M059J (cell line): Measurements from ENCODE around the gene CHD9. TPM values are rescaled to one million over a fixed set of nuclear protein-coding genes. Genes with fewer than 3 reads are reported as not detected.
"Not testable (repeated sequence)": the region's sequence is repeated elsewhere in the genome, so short reads cannot be mapped to it uniquely, and the experiment has no call there.

Experiments
- DNase-seq: peaks from one replicate; pipeline ENCODE4 v3.0.0-alpha.2; 2012; ENCODE audit warnings: low read depth
- total RNA-seq: library from RNA; depleted of rRNA; stranded (reverse); fragments of >200 nt; shearing (Covaris generic); gene quantifications from 2 replicates; pipeline ENCODE4 v1.2.3, GENCODE V29; 2014

Gene CHD9
- total RNA-seq, 1 experiment from 2014 or later = 24.5 TPM

DNA sequence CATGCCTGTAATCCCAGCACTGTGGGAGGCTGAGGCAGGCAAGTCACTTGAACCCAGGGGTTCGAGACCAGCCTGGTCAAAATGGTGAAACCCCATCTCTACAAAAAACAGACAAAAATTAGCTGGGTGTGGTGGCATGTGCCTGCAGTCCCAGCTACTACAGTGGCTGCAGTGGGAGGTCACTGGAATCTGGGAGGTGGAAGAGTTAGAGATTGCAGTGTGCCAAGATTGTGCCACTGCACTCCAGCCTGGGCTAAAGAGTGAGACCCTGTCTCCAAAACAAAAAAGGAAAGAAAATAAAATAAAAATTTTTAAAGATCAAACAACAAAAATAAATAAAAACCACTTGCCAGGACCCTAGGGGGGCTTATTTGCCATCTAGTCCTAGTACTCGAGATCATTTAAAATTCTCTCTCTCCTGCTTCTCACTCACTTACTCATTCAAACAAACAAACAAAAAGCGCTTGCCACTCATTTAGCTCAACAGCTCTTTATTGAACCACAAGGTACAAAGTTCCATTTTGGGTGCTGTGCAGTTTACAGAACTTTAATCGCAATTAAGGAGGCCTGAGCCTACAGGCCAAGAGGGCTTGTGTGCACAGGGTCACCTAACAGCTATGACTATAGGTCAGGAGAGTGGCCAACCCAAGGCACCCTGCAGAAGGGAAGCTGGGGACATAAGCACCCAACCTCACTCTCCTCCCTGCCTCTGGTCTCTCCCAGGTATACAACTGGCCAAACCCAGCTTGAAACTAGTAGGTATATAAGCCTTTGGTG is 6.5 kb upstream of the CHD9 start:
- DNase-seq = no peak

DNA sequence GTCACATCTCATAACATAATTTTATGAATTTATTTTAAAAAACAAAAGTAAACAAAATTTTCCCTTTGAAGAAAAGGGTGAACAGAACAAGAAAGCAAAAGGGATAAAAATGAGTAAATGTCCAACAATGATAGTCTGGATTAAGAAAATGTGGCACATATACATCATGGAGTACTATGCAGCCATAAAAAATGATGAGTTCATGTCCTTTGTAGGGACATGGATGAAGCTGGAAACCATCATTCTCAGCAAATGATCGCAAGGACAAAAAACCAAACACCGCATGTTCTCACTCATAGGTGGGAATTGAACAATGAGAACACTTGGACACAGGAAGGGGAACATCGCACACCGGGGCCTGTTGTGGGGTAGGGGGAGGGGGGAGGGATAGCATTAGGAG is 3.5 kb upstream of the CHD9 start:
- DNase-seq = not testable (repeated sequence)

DNA sequence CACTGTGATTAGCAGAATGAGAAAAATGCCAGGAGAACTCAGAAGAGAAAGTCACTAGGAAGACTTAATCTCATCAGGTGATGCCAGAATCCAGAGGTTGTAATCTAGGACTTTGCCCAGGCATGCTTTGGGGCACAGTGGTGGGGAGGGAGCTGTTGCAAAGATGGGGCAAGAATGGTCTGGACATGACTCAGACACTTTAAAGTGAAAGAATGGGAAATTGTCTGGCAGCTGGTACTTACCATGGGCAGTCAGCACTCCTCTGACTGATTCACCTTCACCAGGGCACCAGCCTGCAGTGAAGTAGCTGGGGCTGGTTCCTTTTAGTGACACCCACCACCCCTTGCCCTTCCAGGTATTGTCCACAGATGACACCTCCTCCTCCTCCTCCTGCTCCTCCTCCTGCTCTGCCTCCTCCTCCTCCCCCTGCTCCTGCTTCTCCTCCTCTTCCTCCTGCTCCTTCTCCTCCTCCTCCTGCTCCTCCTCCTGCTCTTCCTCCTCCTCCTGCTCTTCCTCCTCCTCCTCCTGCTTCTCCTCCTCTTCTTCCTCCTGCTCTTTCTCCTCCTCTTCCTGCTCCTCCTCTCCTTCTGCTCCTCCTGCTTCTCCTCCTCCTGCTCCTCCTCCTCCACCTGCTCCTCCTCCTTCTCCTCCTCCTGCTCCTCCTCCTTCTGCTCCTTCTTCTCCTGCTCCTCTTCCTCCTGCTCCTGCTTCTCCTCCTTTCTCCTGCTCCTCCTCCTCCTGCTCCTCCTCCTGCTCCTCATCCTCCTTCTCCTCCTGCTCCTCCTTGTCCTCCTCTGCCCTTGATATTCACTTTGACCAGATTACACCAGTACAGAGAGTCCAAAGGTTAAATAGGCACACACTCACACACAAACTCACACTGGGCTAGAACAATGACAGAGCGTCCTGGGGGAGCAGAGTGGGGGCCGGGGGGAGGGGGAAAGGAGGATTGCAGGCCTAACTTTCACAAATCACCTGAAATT is 2.0 kb upstream of the CHD9 start, which contains the start of gene CHD9NB:
Gene CHD9NB, minus strand, starts transcription at position 379 of the 983 bp plus-strand sequence. CDS start 8,739 bp downstream, outside the sequence.
- peak; percentile 89 for DNase-seq

- DNase-seq = no peak
These were observed 673 bp upstream of the CHD9 start for GRCh38 chr16:53053967-53054669.

DNA sequence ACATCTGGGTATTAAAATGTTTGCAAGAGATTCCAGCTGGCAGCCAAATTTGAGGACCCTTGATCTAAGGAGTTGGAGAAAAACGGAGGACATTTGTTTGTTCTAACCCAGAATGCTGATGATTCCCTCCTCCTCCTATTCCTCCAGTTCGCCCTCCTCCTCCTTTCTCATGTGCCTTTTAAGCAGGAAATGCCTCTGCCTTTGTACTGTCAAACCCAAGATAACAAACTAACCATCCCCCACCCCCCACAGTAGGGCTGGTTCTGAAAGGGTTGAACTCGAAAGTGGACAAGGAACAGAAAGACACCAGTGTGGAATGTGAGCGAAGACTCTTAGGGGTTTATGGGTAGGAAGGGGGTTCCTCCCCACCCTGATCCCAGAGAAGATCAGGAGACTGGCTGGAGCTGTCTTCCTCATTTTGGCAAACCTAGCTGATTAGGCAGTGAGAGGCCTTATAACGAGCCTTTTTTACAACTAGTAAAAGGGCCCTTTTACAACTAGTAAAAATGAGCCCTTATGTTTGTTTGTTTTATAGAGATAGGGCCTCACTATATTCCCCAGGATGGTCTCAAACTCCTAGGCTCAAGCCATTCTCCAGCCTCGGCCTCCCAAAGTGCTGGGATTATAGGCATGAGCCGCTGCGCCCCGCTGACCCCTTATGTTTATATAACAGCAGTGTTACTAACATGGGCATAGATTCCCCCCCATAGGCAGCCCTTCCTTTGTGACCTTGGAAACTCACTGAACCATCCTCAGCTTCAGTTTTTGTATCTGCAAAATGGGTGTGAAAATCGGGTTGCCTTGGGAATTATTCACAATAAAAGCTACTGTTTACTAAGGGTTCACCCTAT is 975 bp downstream of the CHD9 start:
- peak; percentile 78 for DNase-seq

DNA sequence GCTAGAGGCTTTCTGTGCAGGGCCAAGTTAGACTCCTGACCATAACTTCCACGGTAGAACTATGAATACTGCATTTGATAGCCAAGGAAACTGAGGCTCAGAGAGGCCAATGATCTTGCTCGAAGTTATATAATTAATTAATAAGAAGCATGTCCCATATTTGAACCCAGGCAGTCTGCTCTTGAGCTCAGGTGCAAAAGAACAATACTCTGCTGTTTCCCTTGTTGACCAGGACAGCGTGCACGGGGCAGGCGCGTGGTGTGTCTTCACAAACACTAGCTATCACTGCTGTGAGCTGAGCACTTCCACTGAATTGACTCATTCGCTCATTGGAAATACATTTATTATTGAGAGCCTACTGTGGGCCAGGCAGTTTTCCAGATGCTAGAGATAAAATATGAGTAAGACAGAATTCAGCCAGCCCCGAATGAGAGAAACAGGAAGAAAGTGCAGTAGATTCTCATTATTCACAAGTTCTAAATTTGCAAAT is 1.6 kb downstream of the CHD9 start:
- DNase-seq = peak; percentile 55

GRCh38 chr16:53057658-53058057 is 2.9 kb downstream of the CHD9 start:
- DNase-seq = no peak

DNA sequence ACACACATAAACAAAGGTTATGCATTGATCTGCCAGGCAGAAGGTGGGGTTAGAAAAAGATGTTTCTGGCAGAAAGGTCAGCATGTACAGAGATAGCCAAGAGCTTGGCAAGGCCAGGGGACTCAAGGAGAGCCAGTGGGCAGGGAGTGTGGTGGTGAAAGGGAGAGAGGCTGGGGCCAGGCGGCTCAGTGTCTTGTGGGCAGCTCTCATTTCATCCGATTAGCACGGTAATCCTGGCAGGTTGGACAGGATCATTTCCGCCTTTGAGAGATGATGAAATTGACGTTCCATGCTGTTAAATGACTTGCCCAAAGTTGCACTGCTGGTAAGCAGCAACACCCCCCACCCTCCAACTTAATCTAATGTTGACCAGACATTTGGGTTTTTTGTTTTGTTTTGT is 3.6 kb downstream of the CHD9 start:
- no peak for DNase-seq

- no peak for DNase-seq
These were observed 4.1 kb downstream of the CHD9 start for GRCh38 chr16:53058882-53059281.

- no peak for DNase-seq
These were observed 4.9 kb downstream of the CHD9 start for GRCh38 chr16:53059672-53060071.

GRCh38 chr16:53061256-53061655 is 6.5 kb downstream of the CHD9 start:
- DNase-seq = no peak

- DNase-seq = no peak
These were observed 6.9 kb downstream of the CHD9 start for GRCh38 chr16:53061701-53062159.

DNA sequence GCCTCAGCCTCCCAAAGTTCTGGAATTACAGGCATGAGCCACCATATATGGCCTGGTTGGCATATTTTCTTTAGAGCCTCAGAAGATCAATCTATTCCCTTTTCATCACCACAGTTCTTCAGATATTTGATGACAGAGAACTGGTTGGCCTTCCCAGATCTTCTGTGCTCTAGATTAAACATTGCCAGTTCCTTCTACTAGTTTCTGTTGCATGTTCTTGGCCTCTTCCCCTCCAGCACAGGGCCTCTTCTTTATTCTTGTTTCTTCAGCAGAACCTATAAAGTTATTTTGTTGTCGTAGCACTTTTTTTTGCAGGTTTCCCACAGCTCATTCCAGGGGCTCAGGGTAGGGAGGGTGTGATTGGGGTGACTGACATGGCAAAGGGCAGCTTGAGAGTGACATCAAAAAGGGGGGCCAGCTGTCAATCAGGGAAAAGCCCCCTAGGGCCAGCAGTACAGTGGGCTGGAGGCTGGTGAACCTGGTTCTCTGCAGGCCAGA is 9.3 kb downstream of the CHD9 start:
- DNase-seq = no peak

- no peak for DNase-seq
These were observed 10.8 kb downstream of the CHD9 start for GRCh38 chr16:53065461-53066061.

- no peak for DNase-seq
These were observed 12.9 kb downstream of the CHD9 start for GRCh38 chr16:53067675-53068074.

GRCh38 chr16:53068423-53068833 is 13.6 kb downstream of the CHD9 start:
- no peak for DNase-seq

GRCh38 chr16:53069772-53070171 is 15.0 kb downstream of the CHD9 start:
- DNase-seq = no peak

DNA sequence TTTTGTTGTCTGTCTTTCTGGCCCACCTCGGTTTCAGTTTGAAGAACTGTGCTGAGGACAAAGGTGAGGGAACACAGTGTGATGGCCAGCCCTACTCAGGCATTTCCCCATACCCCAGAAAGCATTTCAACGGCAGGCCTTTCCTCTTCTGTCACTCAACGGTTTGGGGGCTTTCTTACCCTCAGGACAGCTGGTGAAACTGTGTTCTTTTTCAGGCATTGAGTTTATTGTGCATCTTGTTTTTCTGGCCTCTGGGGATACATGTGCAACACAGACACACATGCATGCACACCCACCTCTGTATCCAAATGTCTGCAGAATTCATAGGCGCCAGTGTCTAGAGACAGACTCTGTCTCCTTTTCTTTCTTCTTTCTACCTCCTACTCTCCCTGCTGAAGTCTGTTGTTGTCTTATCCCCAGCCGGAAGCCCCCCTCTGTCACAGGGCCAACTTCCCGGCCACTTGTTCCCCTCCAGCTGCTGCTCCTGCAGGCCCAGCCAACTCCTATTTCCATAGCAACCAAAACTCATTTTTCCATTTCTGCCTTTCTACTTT is 17.0 kb downstream of the CHD9 start:
- DNase-seq = no peak

DNA sequence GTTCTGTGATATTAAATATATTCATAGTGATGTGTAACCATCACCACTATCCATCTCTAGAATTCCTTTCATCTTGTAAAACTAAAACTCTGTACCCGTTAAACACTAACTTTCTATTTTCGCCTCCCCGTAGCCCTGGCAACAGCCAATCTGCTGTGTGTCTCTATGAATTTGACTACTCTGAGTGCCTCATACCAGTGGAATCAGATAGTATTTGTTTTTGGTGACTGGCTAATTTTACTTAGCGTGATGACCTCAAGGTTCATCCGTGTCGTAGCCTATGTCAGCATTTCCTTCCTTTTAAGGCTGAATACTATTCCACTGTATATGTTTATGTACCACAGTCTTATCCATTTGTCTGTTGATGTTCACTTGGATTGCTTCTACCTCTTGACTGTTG is 18.2 kb downstream of the CHD9 start:
- DNase-seq = no peak

DNA sequence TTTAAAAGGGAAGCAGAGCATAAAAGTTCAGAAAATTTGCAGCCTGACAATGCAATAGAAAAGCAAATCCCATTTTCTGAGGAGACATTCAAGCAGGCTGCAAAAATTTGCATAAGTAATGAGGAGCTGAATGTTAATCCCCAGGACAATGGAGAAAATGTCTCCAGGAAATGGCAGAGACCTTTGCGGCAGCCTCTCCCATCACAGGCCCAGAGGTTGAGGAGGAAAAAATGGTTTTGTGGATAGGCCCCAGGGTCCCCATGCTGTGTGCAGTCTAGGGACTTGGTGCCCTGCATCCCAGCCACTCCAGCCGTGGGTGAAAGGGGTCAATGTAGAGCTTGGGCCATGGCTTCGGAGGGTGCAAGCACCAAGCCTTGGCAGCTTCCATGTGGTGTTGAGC is 19.5 kb downstream of the CHD9 start:
- DNase-seq = not testable (repeated sequence)
